Limb (tissue), 2 donors: Measurements from ENCODE around the gene C2orf81.
"Not testable (repeated sequence)": the region's sequence is repeated elsewhere in the genome, so short reads cannot be mapped to it uniquely, and the experiment has no call there.

Experiments
- DNase-seq, 2 donors: peaks; one replicate each; pipeline ENCODE4 v3.0.0-alpha.2; 2016; ENCODE audit errors: extremely low spot score in 2 of 2

Gene C2orf81

GRCh38 chr2:74423231-74424095 lies 2.0 kb upstream of the C2orf81 start:
- DNase-seq: no peak

- DNase-seq: not testable (repeated sequence)
Measured at GRCh38 chr2:74420443-74421103, 846 bp downstream of the C2orf81 start.

GRCh38 chr2:74420006-74420405 lies 1.4 kb downstream of the C2orf81 start:
- no peak for DNase-seq

- no peak for DNase-seq
Measured at GRCh38 chr2:74419345-74419744, 2.1 kb downstream of the C2orf81 start.

- DNase-seq: no peak
Measured at GRCh38 chr2:74418312-74418711, 3.1 kb downstream of the C2orf81 start.

- no peak for DNase-seq
Measured at GRCh38 chr2:74417763-74418162, 3.7 kb downstream of the C2orf81 start.

GRCh38 chr2:74417197-74417596 lies 4.2 kb downstream of the C2orf81 start:
- no peak for DNase-seq

- DNase-seq: no peak
Measured at GRCh38 chr2:74416778-74417177, 4.6 kb downstream of the C2orf81 start.

GRCh38 chr2:74415762-74416395 lies 5.5 kb downstream of the C2orf81 start:
- no peak for DNase-seq

- DNase-seq: peak; percentile 34 to 73
Measured at GRCh38 chr2:74414881-74415761, 6.3 kb downstream of the C2orf81 start.

- DNase-seq: no peak
Measured at GRCh38 chr2:74414441-74414840, 7.0 kb downstream of the C2orf81 start.

- DNase-seq: no peak
Measured at GRCh38 chr2:74413001-74413698, 8.3 kb downstream of the C2orf81 start.

- DNase-seq: no peak
Measured at GRCh38 chr2:74407682-74408081, 13.7 kb downstream of the C2orf81 start.

GRCh38 chr2:74406035-74406434 lies 15.4 kb downstream of the C2orf81 start:
- DNase-seq: no peak

GRCh38 chr2:74401891-74402290 lies 19.5 kb downstream of the C2orf81 start:
- no peak for DNase-seq

- DNase-seq: no peak
Measured at GRCh38 chr2:74399785-74400184, 21.6 kb downstream of the C2orf81 start.

- DNase-seq: no peak
Measured at GRCh38 chr2:74396149-74396548, 25.3 kb downstream of the C2orf81 start.

GRCh38 chr2:74393525-74393924 lies 27.9 kb downstream of the C2orf81 start:
- no peak for DNase-seq

- no peak for DNase-seq
Measured at GRCh38 chr2:74392449-74392743, 29.0 kb downstream of the C2orf81 start.

- peak; percentile 92 to 97 for DNase-seq
Measured at GRCh38 chr2:74391580-74392448, 29.6 kb downstream of the C2orf81 start.
